ENCODE results near the gene PITPNC1. TPM values are rescaled to one million over a fixed set of nuclear protein-coding genes. Genes with fewer than 3 reads are reported as not detected.
"Not testable (repeated sequence)": the region's sequence is repeated elsewhere in the genome, so short reads cannot be mapped to it uniquely, and the experiment has no call there.

Gene PITPNC1
- total RNA-seq, 4 donors from 2014 or later, result 14.1 to 35.5 (median 31.8) TPM

GRCh38 chr17:67403065-67403464, 26.0 kb downstream of the PITPNC1 start:
- no peaks in the 10 kb centered on the region for H3K9me3 ChIP-seq
- H3K36me3 ChIP-seq, result no peaks in the 10 kb centered on the region
- WGBS, result 93% methylated on average over 2 of the region's 2 CpGs
- intact Hi-C loops (cut with DNase I), result no loop called here
- DNase-seq (ENCODE audit: extremely low spot score), result no peak
- no peak overlapping the region for H3K27ac ChIP-seq (replicated peaks in 1 of 4)
- no peaks in the 10 kb centered on the region for H3K27me3 ChIP-seq
- TF ChIP-seq POLR2A (IDR thresholded peaks at IDR 0.05; ENCODE audit: low read depth) (no peak), EP300 (IDR thresholded peaks at IDR 0.05) (no peak), POLR2AphosphoS5 (IDR thresholded peaks at IDR 0.05) (no peak)
- TF ChIP-seq, protein P1, sequence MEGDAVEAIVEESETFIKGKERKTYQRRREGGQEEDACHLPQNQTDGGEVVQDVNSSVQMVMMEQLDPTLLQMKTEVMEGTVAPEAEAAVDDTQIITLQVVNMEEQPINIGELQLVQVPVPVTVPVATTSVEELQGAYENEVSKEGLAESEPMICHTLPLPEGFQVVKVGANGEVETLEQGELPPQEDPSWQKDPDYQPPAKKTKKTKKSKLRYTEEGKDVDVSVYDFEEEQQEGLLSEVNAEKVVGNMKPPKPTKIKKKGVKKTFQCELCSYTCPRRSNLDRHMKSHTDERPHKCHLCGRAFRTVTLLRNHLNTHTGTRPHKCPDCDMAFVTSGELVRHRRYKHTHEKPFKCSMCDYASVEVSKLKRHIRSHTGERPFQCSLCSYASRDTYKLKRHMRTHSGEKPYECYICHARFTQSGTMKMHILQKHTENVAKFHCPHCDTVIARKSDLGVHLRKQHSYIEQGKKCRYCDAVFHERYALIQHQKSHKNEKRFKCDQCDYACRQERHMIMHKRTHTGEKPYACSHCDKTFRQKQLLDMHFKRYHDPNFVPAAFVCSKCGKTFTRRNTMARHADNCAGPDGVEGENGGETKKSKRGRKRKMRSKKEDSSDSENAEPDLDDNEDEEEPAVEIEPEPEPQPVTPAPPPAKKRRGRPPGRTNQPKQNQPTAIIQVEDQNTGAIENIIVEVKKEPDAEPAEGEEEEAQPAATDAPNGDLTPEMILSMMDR (IDR thresholded peaks at IDR 0.05), result no peak
- H3K4me3 ChIP-seq, result no peak overlapping the region
- peaks cover 9 to 16% (median 15%) of the 10 kb centered on the region in 4 donors for H3K4me1 ChIP-seq

DNA sequence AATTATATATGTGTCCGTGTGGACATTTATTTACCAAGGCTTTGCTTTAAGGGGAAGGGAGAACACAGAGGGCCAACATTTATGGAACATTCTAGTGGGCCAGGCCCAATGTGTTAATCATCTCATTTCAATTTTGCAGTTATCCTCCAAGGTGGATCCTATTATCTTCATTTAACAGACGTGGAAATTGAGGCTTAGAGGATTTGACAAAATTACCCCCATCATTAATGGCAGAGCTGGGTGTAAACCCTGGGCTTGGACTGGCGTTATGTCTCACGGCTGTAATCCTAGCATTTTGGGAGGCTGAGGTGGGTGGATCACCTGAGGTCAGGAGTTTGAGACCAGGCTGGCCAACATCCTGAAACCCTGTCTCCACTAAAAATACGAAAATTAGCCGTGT, 26.4 kb downstream of the PITPNC1 start:
- WGBS, result 93% methylated on average over 6 of the region's 6 CpGs
- peaks cover 9 to 16% (median 15%) of the 10 kb centered on the region in 4 donors for H3K4me1 ChIP-seq
- no peak for TF ChIP-seq POLR2AphosphoS5 (IDR thresholded peaks at IDR 0.05)
- no peak for TF ChIP-seq EP300 (IDR thresholded peaks at IDR 0.05)
- TF ChIP-seq, protein P1 (IDR thresholded peaks at IDR 0.05), result no peak
- TF ChIP-seq POLR2A (IDR thresholded peaks at IDR 0.05; ENCODE audit: low read depth), result no peak
- intact Hi-C loops (cut with DNase I), result no loop called here
- H3K36me3 ChIP-seq, result no peaks in the 10 kb centered on the region
- no peak for DNase-seq (ENCODE audit: extremely low spot score)
- H3K9me3 ChIP-seq, result no peaks in the 10 kb centered on the region
- no peak overlapping the region for H3K4me3 ChIP-seq
- no peaks in the 10 kb centered on the region for H3K27me3 ChIP-seq
- no peak overlapping the region for H3K27ac ChIP-seq (replicated peaks in 1 of 4)

- peaks cover 4 to 19% (median 16%) of the 10 kb centered on the region in 4 donors for H3K4me1 ChIP-seq
- DNase-seq (ENCODE audit: extremely low spot score); H3K36me3 ChIP-seq; H3K27ac ChIP-seq (replicated peaks in 1 of 4); H3K9me3 ChIP-seq; intact Hi-C loops (cut with DNase I); H3K4me3 ChIP-seq; H3K27me3 ChIP-seq: not testable (repeated sequence)
- WGBS, result 71% methylated on average over 3 of the region's 3 CpGs
Measured at GRCh38 chr17:67408455-67408830, 31.4 kb downstream of the PITPNC1 start.

DNA sequence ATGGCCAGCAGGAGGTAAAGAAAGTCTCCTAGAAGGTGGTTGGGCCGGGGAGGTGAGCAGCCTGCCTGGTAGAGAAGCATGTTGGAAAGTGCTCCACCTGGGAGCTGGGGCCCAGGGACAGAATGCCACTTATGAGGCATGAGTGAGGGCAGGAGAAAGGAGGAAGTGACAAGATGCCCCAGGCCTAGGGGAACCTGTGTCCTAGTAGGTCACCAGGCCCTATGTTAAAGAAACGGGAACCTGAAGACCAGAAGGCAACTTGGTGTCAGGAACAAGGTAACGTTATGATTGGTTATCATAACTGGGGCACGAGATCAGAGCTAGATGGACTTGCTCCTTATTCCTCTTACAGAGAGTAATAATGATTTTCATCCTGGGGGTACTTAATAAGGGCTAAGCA, 34.3 kb downstream of the PITPNC1 start:
- TF ChIP-seq POLR2AphosphoS5 (IDR thresholded peaks at IDR 0.05) (no peak), POLR2A (IDR thresholded peaks at IDR 0.05; ENCODE audit: low read depth) (no peak), EP300 (IDR thresholded peaks at IDR 0.05) (no peak)
- TF ChIP-seq, protein P1 (IDR thresholded peaks at IDR 0.05), result no peak
- 82% methylated on average over 4 of the region's 4 CpGs for WGBS
- Histone ChIP-seq H3K4me3 (no peak overlapping the region), H3K9me3 (no peaks in the 10 kb centered on the region), H3K27ac (replicated peaks in 1 of 4) (no peak overlapping the region), H3K27me3 (no peaks in the 10 kb centered on the region), H3K36me3 (no peaks in the 10 kb centered on the region), H3K4me1 (peaks cover 4 to 20% (median 17%) of the 10 kb centered on the region in 4 donors)
- intact Hi-C loops (cut with DNase I), result no loop called here
- DNase-seq (ENCODE audit: extremely low spot score), result no peak

DNA sequence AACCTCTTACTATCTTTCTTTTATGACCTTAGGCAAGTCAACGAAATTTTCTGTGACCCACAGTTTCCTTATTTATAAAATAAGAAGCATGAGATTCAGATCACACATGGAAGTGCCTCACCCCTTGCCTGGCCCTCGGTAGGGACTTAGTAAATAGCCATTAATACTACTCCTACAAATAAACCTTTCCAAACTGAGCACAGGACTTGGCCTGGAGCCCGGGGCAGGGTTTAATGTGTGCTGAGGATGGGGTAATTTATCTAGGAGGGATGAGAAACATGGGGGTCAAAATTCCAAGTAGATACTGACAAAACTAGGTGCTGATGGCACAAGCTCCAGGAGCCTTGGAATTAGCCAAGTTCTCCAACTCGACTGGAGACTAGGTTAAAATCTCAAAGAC, 35.0 kb downstream of the PITPNC1 start:
- no peaks in the 10 kb centered on the region for H3K27me3 ChIP-seq
- intact Hi-C loops (cut with DNase I), result no loop called here
- WGBS, result 40% methylated on average over 4 of the region's 4 CpGs
- peaks cover 4 to 25% (median 19%) of the 10 kb centered on the region in 4 donors for H3K4me1 ChIP-seq
- TF ChIP-seq, protein P1 (IDR thresholded peaks at IDR 0.05), result no peak
- TF ChIP-seq POLR2A (IDR thresholded peaks at IDR 0.05; ENCODE audit: low read depth), result no peak
- no peak for TF ChIP-seq POLR2AphosphoS5 (IDR thresholded peaks at IDR 0.05)
- no peak for TF ChIP-seq EP300 (IDR thresholded peaks at IDR 0.05)
- no peak for DNase-seq (ENCODE audit: extremely low spot score)
- H3K9me3 ChIP-seq, result no peaks in the 10 kb centered on the region
- no peak overlapping the region for H3K4me3 ChIP-seq
- no peaks in the 10 kb centered on the region for H3K36me3 ChIP-seq
- H3K27ac ChIP-seq (replicated peaks in 1 of 4), result no peak overlapping the region

Data from esophagus muscularis mucosa (tissue), 4 donors.